GM23248 (cell line): Measurements from ENCODE around the gene SAG.

ENCODE experiments used
- EZH2 ChIP-seq: fragments of 200-600 bp; sonication (generic); IDR thresholded peaks from 2 replicates; pipeline ENCODE4 v1.6.1; 2018; ENCODE audit warnings: antibody characterized with exemption, mild to moderate bottlenecking; ENCODE audit not compliant: insufficient read depth, poor library complexity, severe bottlenecking
- EZH2phosphoT487 ChIP-seq: fragments of 200-600 bp; sonication (generic); IDR thresholded peaks from 2 replicates; pipeline ENCODE4 v1.6.1; 2018; ENCODE audit warnings: antibody characterized with exemption, moderate library complexity, mild to moderate bottlenecking, low read depth; ENCODE audit not compliant: insufficient read depth

GRCh38 chr2:233270951-233271350 is 36.7 kb upstream of the SAG start:
- TF ChIP-seq EZH2phosphoT487, result no peak
- TF ChIP-seq EZH2, result no peak
